GM18867 (cell line): Measurements from ENCODE around the gene PYDC2.
"Not testable (repeated sequence)": the region's sequence is repeated elsewhere in the genome, so short reads cannot be mapped to it uniquely, and the experiment has no call there.

Experiments
- ATAC-seq: cut with Tn5 transposase; IDR thresholded peaks from one replicate; pipeline ENCODE4 v1.9.1; 2021; ENCODE audit warnings: mild to moderate bottlenecking, moderate library complexity; ENCODE audit not compliant: unreplicated experiment

The PYDC2 gene

DNA sequence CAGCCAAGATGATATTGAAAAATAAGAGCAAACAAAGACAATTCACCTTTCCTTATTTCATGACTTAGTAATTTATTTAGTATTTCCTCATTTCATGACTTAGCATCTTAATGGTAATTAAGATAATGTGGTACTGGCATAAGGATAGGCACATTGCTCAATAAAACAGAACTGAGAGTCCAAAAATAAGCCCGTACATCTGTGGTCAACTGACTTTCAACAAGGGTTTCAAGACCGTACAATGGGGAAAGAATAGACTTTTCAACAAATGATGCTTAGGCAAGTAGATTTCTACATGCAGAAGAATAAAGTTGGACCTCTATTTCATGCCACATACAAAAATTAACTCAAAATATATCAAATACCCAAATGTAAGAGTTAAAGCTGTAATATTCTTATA lies 603 bp upstream of the PYDC2 start:
- ATAC-seq = no peak

DNA sequence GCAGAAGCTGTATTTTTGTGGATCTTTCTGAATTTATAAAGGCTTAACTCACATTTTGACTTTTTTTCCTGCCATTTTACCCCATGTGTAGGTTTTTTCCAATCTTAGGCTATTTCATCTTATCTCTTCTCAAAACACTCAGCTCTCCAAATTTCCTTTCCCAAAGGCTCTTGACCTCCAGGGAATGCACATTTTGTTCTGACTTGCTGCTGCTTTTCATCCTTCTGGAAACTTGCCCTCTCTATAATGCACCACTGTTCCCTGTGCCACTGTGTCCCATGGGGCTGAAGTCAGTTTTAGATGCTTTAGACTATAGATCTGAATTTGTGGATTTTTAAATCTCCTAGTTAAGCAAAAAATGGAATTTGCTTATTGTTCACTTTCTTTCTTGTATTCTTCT lies 9.1 kb downstream of the PYDC2 start:
- no peak for ATAC-seq

DNA sequence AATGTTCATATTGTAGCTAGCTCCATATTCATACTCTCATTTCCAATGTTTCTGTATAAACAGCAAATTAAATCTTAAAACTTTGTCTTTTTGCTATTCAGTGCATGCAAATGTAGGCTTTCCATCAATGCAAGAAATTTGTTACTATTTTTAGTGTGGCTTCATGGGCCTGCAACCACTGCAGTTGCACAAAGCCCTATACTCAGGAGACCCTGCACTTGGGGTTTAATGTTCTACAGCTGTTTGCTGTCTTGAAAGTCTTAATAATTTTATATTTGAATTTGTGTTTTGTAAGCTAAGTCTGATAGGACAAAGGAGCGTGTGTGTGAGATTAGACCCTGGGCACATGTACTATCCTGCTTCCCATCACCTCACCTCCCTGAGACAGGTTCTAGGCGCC lies 9.6 kb downstream of the PYDC2 start:
- ATAC-seq = no peak

DNA sequence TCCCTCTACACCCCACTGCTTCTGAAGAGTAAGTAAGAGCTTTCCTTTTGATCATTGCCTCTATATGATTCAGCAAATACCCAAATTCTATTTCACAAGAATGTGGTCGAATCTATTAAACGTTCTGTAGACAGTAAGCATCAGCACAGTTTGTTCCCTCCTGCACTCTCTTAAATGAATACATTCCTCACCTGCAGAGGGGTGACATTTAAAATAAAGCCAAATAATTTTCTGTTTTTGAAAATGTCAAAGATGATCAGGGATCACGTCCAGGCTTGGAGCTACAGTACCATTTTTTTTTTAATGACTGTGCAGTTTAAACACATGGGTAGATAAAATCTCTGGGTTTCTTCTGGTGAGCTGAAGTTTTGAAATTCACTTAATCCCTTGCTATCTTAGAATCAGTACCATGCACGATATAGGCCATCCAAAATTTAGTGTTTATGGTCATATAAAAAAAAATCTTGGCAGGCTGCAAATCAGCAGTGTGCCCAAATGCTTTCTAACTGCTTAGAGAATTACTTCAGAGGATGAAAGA lies 12.8 kb downstream of the PYDC2 start:
- ATAC-seq = no peak

DNA sequence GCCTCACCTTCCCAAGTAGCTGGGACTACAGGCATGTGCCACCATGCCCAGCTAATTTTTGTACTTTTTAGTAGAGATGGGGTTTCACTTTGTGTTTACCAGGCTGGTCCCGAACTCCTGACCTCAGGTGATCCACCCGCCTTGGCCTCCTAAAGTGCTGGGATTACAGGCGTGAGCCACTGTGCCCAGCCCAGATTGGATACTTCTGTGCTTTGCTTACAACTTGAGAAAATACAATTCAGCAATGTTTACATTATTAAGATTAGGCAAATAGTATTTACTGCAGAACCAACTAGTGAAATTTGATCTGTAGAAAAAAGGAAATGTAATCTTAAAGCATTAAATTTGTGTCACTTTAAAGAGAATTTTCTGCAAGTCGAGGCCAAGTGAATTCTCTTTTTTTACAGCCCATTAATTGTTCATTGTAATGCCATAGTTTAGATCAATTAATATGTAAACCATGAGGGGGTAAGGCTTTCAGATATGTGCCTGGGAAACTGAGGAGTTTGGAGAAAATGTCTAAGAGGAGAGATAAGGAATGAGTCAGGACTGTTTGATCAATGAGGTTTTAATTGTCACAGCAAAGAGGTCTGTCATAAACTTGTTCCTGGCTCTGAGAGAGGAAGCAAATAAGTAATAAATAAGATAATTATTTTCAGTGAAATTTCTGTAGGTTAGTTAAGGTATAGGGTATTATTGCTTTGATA lies 15.3 kb downstream of the PYDC2 start:
- no peak for ATAC-seq

DNA sequence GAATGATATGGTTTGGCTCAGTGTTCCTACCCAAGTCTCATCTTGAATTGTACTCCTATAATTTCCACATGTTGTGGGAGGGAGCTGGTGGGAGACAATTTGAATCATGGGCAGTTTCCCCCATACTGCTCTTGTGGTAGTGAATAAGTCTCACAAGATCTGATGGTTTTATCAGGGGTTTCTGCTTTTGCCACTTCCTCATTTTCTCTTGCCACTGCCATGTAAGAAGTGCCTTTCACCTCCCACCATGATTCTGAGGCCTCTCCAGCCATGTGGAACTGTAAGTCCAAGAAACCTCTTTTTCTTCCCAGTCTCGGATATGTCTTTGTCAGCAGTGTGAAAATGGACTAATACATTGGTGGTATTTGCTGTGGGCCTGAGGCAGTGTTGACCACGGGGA lies 23.0 kb downstream of the PYDC2 start:
- not testable (repeated sequence) for ATAC-seq

DNA sequence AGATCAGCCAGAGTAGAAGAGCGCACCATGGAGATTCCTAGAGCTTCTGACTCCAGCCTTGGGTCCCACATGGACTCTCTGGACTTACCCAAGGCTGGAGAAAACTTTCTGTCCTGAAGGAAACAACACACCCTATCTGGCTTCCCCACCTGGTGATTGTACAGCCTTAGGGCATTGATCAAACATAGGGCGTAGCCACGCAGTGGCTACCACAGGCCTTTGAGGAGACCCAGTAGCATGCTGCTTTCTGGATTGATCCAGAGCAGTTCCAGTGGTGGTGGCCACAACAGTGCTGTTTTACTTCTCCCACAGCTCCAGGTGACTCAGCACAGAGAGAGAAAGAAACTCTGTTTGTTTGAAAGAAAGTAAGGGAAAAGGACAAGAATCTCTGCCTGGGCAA lies 23.5 kb downstream of the PYDC2 start:
- ATAC-seq = no peak

DNA sequence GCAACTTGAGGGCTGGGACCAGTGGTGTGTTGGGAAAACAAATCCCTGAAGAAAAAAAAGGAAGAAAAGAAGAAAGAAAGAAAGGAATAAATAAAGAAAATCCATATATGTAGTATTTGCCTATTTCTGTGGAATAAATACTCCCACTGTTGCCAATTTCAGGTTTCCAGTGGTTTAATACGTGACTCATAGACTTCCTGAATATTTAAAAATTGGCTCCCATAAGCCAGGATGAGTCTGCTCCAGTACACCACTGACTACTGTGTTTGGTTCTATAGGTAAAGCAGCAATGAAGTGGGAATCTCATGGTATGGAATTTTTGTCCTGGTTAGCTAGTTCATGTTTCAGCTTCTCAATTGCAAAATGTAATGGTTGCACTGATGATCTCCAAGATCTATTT lies 31.6 kb downstream of the PYDC2 start:
- ATAC-seq = no peak

DNA sequence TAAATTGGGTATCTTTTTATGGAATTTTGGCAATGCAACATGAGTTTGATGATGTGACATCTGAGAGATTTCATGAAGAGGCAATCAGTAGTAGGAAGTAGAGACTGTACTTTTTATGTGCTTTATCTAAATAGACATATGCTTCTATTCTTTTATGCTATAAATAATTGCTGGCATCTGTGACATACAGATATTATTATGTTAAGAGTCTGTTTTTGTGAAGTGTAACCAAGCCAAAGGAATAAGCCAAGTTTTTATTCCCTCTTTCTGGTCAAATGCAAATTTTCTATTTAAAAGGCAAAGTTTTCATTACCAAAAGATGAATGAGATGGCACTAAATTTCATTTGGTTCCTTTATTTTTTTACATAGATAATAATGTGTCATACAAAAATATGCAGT lies 32.4 kb downstream of the PYDC2 start:
- no peak for ATAC-seq

DNA sequence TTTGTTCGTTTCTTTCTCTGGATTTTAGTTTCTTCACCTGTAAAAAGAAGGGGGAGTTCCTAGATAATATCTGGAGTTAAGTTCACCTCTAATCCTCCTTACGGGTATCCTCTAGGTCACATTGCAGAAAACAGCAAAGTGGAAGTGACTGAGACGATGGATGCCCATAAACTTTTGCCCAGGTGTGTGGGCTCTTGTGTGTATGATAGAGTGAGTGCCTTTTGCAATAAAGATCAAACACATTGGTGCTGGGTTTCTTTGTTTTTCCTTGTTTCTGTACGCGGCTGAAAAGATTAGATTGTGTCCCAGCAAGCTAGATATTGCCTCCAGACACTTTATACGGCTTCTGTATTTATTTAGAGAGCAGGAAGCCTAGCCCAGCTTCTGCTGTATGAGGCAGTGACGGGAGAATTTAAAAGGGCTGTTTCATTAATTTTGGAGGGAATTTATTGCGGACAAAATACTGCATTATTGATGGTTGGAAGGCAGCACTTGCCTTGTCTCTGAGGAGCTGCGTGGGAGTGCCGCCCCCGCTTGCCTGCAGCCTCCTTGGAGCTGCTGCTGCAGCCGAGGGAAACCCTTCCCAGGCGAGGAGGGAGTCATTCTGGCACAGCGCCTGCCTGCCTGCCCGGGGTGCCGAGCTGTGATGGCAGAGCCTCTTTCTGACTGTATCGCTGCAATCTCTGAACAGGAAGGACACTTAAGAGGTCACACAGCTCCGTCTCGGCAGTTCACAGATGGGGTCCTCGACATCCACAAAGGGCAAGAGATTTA lies 38.5 kb downstream of the PYDC2 start:
- no peak for ATAC-seq

DNA sequence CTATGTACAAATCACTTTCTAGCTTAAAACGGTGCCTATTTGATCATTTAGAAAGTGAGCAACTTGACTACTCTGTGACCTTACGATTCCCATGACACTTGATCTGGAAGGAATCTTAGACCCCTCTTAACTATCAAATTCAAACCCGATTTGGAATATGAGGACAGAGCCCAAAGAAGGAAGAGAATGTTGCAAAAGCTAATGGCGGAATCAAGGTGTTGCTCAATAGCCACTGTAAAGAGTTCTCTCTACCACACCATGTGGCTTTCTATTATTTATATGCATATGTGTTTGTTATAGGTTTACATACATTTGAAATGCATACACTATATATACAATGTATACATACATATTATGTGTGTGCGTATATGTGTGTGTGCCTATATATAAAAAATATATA lies 39.9 kb downstream of the PYDC2 start:
- no peak for ATAC-seq

DNA sequence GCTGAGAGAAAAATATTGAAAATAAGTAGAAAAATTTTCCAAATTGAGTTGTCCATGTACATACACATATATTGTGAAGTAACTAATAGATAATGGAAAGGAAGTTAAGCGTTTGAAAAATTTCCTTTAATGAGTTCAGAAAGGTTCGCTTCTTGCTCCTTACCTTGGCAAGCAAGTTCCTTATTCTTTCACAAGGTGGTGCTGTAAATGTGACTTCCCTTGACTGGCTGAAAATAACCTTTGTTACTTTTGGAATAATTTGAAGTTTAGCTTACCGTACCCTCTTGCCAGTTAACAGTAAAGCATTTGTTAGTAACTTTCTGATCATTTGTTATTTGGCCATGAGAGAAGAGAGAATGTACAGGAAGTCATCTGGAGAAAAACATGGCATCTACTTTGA lies 41.6 kb downstream of the PYDC2 start:
- ATAC-seq = no peak

DNA sequence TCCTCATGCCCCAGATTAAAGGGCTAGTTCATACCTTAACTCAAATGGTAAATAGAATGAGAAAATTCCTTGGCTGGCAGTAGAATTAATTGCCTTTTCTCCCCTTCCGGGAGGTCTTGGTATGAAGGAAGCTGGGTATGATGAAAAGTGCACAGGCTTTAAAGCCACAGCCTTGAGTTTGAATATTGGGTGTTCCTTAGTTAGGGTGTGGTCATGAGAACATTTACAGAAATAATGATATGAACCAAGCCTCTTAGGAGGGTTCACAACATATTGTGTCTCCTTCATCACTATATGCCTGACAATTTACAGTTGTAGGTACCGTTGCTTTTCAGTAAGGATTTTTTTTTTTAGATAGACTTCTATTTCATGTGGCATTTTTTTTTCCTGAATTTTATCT lies 48.1 kb downstream of the PYDC2 start:
- no peak for ATAC-seq
